Transverse colon (tissue), 4 donors: Measurements from ENCODE around the gene CFAP46. TPM values are rescaled to one million over a fixed set of nuclear protein-coding genes. Genes with fewer than 3 reads are reported as not detected.

Experiments used
- DNase-seq: peaks from one replicate; pipeline ENCODE4 v3.0.0-alpha.2; 2019
- H3K27ac ChIP-seq, 4 donors: fragments of 200-600 bp; sonication (generic); 2 replicates each; pipeline ENCODE4 v1.5.1; 2016 to 2018; ENCODE audit warnings: inconsistent platforms in 4 of 4
- H3K27me3 ChIP-seq: fragments of 200-600 bp; sonication (generic); 2 replicates; pipeline ENCODE4 v1.5.1; 2017; ENCODE audit warnings: inconsistent platforms
- H3K36me3 ChIP-seq, 4 donors: fragments of 200-600 bp; sonication (generic); 2 replicates each; pipeline ENCODE4 v1.5.1; 2017 to 2019; ENCODE audit warnings: inconsistent platforms in 4 of 4
- H3K4me1 ChIP-seq, 4 donors: fragments of 200-600 bp; sonication (generic); 2 replicates each; pipeline ENCODE4 v1.5.1; 2017 to 2020; ENCODE audit warnings: inconsistent platforms in 4 of 4
- H3K4me3 ChIP-seq, 4 donors: fragments of 200-600 bp; sonication (generic); 1 replicate in 1 of 4; 2 replicates in 3 of 4; pipeline versions ENCODE4 v1.5.1 to v1.6.1; 2017 to 2019; ENCODE audit warnings: inconsistent platforms in 4 of 4
- H3K9me3 ChIP-seq, 2 donors: fragments of 200-600 bp; sonication (generic); 2 replicates each; pipeline ENCODE4 v1.5.1; 2017 to 2019; ENCODE audit warnings: inconsistent platforms in 2 of 2
- CTCF ChIP-seq, 5 experiments: fragments of 200-600 bp in 3 of 5; fragments of 450-650 bp in 2 of 5; sonication (generic) in 3 of 5; IDR thresholded peaks; 1 replicate in 2 of 5; 2 replicates in 3 of 5; pipeline ENCODE4 v1.5.1; 2016 to 2017; ENCODE audit warnings: antibody characterized with exemption in 5 of 5, inconsistent platforms in 3 of 5, mild to moderate bottlenecking in 2 of 5, moderate library complexity in 1 of 5
- EP300 ChIP-seq: sonication (generic); formaldehyde crosslinking; IDR thresholded peaks from one replicate; pipeline ENCODE4 v1.6.1; 2017; ENCODE audit warnings: antibody characterized with exemption, low read depth
- POLR2A ChIP-seq: fragments of 450-650 bp; IDR thresholded peaks from one replicate; pipeline ENCODE4 v1.6.1; 2016; ENCODE audit warnings: antibody characterized with exemption, mild to moderate bottlenecking, moderate library complexity
- POLR2AphosphoS5 ChIP-seq, 3 donors: sonication (generic); formaldehyde crosslinking; IDR thresholded peaks; one replicate each; pipeline ENCODE4 v1.6.1; 2016; ENCODE audit warnings: antibody characterized with exemption in 3 of 3
- WGBS, 2 donors: methylation state at CpG; one replicate each; pipeline ENCODE4 v1.1.5; 2018; ENCODE audit warnings: low coverage in 1 of 2; 5-methylcytosine and 5-hydroxymethylcytosine counted together
- in situ Hi-C, 4 donors: fragments of 200-750 bp; cut with MboI; loops; one replicate each; pipeline versions ENCODE4 v1.15.0 to v1.15.1; 2017; ENCODE audit warnings: low sequenced_read_pairs in 3 of 4, low pct_ligation_motif_present in 1 of 4, low pct_unique_long_range_greater_than_20kb in 1 of 4
- intact Hi-C: fragments of 100-400 bp; cut with DNase I; formaldehyde crosslinking; loops from one replicate; pipeline ENCODE4 v1.15.1; 2023; ENCODE audit warnings: low total_unique reads
- total RNA-seq, 4 donors: library from RNA; depleted of rRNA; stranded (reverse); fragments of >200 nt; gene quantifications; one replicate each; pipeline ENCODE4 v1.1.0, GENCODE V29; 2016

The CFAP46 gene
- total RNA-seq, 4 donors from 2014 or later: not detected

DNA sequence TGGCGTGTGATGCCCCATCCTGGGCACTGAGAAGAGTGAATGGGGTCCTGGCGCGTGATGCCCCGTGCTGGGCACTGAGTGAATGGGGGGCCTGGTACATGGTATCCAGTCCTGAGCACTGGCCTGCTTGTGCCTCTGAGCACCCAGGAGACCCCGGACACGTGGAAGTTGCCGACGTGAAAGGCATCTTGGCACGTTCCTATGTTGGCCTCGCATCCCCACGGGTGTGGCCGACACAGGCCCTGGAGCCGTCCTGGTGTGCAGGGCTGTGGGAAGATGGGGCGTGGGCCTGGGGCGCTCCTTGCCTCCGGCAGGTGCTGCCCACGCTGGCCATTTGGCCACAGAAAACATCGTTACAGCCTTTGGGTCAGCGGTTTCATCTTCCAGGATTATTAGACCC, 35.5 kb downstream of the CFAP46 start:
- no peak overlapping the region for H3K27ac ChIP-seq
- no peak for DNase-seq
- WGBS, 2 donors: 90% methylated on average over 19 of the region's 19 CpGs; no CpG with 5 or more reads in 1 of the 2 donors
- no peak for TF ChIP-seq POLR2AphosphoS5 (IDR thresholded peaks at IDR 0.05)
- no peak for TF ChIP-seq EP300
- no peak for TF ChIP-seq CTCF (IDR thresholded peaks at IDR 0.05)
- no peak for TF ChIP-seq POLR2A
- in situ Hi-C loops (no loop called here), intact Hi-C loops (no loop called here)
- H3K4me3 ChIP-seq: no peak overlapping the region
- no peaks in the 10 kb centered on the region for H3K9me3 ChIP-seq
- no peaks in the 10 kb centered on the region for H3K4me1 ChIP-seq
- H3K36me3 ChIP-seq: no peaks in the 10 kb centered on the region
- no peaks in the 10 kb centered on the region for H3K27me3 ChIP-seq

GRCh38 chr10:132906106-132906505, 36.3 kb downstream of the CFAP46 start:
- H3K9me3 ChIP-seq: no peaks in the 10 kb centered on the region
- no peaks in the 10 kb centered on the region for H3K36me3 ChIP-seq
- H3K27ac ChIP-seq: no peak overlapping the region
- H3K27me3 ChIP-seq: no peaks in the 10 kb centered on the region
- intact Hi-C loops: no loop called here
- no peak overlapping the region for H3K4me3 ChIP-seq
- DNase-seq: no peak
- in situ Hi-C loops: no loop called here
- 97% methylated on average over 14 of the region's 15 CpGs; no CpG with 5 or more reads in 1 of the 2 donors for WGBS, 2 donors
- TF ChIP-seq CTCF (IDR thresholded peaks at IDR 0.05) (no peak), POLR2AphosphoS5 (IDR thresholded peaks at IDR 0.05) (no peak), EP300 (no peak), POLR2A (no peak)
- H3K4me1 ChIP-seq: no peaks in the 10 kb centered on the region

DNA sequence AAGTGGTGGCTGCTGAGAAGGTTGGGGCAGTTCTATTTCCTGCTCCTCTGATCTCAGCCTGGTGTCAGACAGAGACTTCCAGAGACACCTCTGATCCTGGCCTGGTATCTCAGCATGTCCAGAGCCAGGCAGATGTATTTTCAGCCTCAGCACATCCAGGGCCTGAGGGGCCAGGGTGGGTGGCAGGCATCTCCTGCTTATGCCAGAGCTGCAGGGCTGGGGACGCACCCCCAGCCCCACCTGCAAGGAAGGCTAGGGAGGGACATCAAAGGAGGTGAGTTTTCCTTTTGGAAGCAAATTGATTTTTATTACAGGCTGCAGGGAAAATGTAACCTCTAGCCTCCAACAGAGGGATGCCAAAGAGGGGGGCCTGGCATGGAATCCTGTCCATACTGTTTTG, 36.7 kb downstream of the CFAP46 start:
- intact Hi-C loops (no loop called here), in situ Hi-C loops (no loop called here)
- no peak for TF ChIP-seq POLR2A
- no peak for TF ChIP-seq POLR2AphosphoS5 (IDR thresholded peaks at IDR 0.05)
- no peak for TF ChIP-seq EP300
- no peak for TF ChIP-seq CTCF (IDR thresholded peaks at IDR 0.05)
- H3K9me3 ChIP-seq: no peaks in the 10 kb centered on the region
- H3K27me3 ChIP-seq: no peaks in the 10 kb centered on the region
- no peak overlapping the region for H3K4me3 ChIP-seq
- no peak overlapping the region for H3K27ac ChIP-seq
- H3K4me1 ChIP-seq: no peaks in the 10 kb centered on the region
- 86% methylated on average over 1 of the region's 1 CpG; no CpG with 5 or more reads in 1 of the 2 donors for WGBS, 2 donors
- DNase-seq: no peak
- no peaks in the 10 kb centered on the region for H3K36me3 ChIP-seq

DNA sequence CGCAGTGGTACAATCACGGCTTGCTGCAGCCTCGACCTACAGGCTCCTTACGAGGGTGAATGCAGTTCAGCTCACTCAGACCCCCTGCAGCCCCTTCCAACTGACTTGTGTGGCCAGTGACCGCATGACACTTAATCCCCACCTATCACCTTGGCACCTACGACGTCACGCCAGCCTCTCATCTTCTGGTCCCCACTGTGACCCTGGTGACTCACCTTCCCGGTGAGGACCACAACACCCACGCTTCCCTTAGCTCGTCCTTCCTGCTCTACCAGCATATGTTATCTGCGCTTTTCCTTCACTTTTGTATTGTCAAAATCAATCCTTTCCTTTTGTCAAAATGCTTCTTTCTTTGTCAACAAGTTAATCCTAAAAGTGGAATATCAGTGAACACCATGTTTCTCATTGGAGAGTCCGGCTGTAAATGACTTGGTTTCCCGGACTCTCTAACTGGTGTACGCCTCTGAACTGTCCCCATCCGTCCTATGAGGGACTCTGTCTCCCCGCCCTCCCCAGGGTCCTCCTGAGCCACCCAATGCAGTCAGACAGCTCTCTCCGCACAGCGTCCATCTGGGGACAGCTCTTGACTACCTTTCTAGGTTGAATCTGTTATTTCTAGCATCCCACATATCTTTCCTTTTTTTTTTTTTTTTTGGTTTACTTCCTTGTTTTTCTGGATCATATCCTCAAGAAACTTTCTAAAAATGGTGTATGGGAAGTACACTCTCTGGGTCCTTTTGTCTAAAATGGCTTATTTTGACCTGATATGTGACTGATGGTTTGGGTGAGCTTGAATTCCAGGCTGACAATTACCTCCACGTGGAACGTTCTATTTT, 37.3 kb downstream of the CFAP46 start:
- 80 to 90% methylated on average over 8 to 21 of the region's 21 CpGs for WGBS, 2 donors
- DNase-seq: no peak
- Histone ChIP-seq H3K4me1 (no peaks in the 10 kb centered on the region), H3K27me3 (no peaks in the 10 kb centered on the region), H3K4me3 (no peak overlapping the region), H3K9me3 (no peaks in the 10 kb centered on the region), H3K36me3 (no peaks in the 10 kb centered on the region), H3K27ac (no peak overlapping the region)
- TF ChIP-seq EP300: no peak
- no peak for TF ChIP-seq POLR2A
- no peak for TF ChIP-seq POLR2AphosphoS5 (IDR thresholded peaks at IDR 0.05)
- TF ChIP-seq CTCF (IDR thresholded peaks at IDR 0.05): no peak
- intact Hi-C loops (no loop called here), in situ Hi-C loops (no loop called here)
